SK-N-SH treated with all-trans-retinoic acid at 6 μM for 48 hours (cell line): Measurements from ENCODE around the gene PPM1K.

ENCODE experiments used
- ATAC-seq: fragments of 200-7000 bp; cut with Tn5 transposase; 3 replicates; pipeline ENCODE4 v1.9.1; 2020; ENCODE audit warnings: mild to moderate bottlenecking, moderate library complexity
- ARNTL ChIP-seq: fragments of 450-650 bp; formaldehyde crosslinking; IDR thresholded peaks from 2 replicates; pipeline ENCODE4 v1.5.0; 2020; ENCODE audit warnings: low read depth, mild to moderate bottlenecking, moderate library complexity, borderline replicate concordance
- BACH2 ChIP-seq: fragments of 250-450 bp; sonication (Bioruptor Pico); IDR thresholded peaks from 2 replicates; pipeline ENCODE4 v1.9.0; 2021; ENCODE audit warnings: mild to moderate bottlenecking, borderline replicate concordance
- CREB5 ChIP-seq: fragments of 250-450 bp; sonication (Bioruptor Pico); IDR thresholded peaks from 2 replicates; pipeline ENCODE4 v1.5.1; 2020; ENCODE audit warnings: low read depth, mild to moderate bottlenecking, moderate library complexity
- CSDC2 ChIP-seq: fragments of 250-450 bp; sonication (Bioruptor Pico); IDR thresholded peaks from 2 replicates; pipeline ENCODE4 v1.5.0; 2020; ENCODE audit warnings: mild to moderate bottlenecking, moderate library complexity
- ESRRG ChIP-seq: fragments of 250-450 bp; sonication (Bioruptor Pico); IDR thresholded peaks from 2 replicates; pipeline ENCODE4 v1.6.1; 2021; ENCODE audit warnings: mild to moderate bottlenecking
- GLIS3 ChIP-seq: fragments of 250-450 bp; sonication (Bioruptor Pico); IDR thresholded peaks from 2 replicates; pipeline ENCODE4 v1.5.0; 2020; ENCODE audit warnings: mild to moderate bottlenecking, moderate library complexity
- ISL1 ChIP-seq: fragments of 250-450 bp; sonication (Bioruptor Pico); IDR thresholded peaks from 2 replicates; pipeline ENCODE4 v2.1.2; 2022; ENCODE audit warnings: mild to moderate bottlenecking, moderate library complexity
- PATZ1 ChIP-seq: fragments of 250-450 bp; sonication (Bioruptor Pico); IDR thresholded peaks from 2 replicates; pipeline ENCODE4 v1.8.0; 2020; ENCODE audit warnings: mild to moderate bottlenecking, moderate library complexity, borderline replicate concordance
- POU6F1 ChIP-seq: fragments of 250-450 bp; sonication (Bioruptor Pico); IDR thresholded peaks from 2 replicates; pipeline ENCODE4 v1.8.0; 2021; ENCODE audit warnings: low read depth, mild to moderate bottlenecking, moderate library complexity, borderline replicate concordance
- PPARA ChIP-seq: fragments of 250-450 bp; sonication (Bioruptor Pico); IDR thresholded peaks from 2 replicates; pipeline ENCODE4 v1.5.0; 2020; ENCODE audit warnings: mild to moderate bottlenecking, borderline replicate concordance
- RARB ChIP-seq: fragments of 250-450 bp; sonication (Bioruptor Pico); IDR thresholded peaks from 2 replicates; pipeline ENCODE4 v1.8.0; 2021; ENCODE audit warnings: mild to moderate bottlenecking, moderate library complexity
- SNAI2 ChIP-seq: fragments of 250-450 bp; sonication (Bioruptor Pico); IDR thresholded peaks from 2 replicates; pipeline ENCODE4 v1.5.0; 2020; ENCODE audit warnings: mild to moderate bottlenecking, moderate library complexity
- TCF4 ChIP-seq: fragments of 250-450 bp; sonication (Bioruptor Pico); IDR thresholded peaks from 2 replicates; pipeline ENCODE4 v1.8.0; 2021; ENCODE audit warnings: mild to moderate bottlenecking, moderate library complexity, borderline replicate concordance
- TOX ChIP-seq: fragments of 250-450 bp; sonication (Bioruptor Pico); IDR thresholded peaks from 2 replicates; pipeline ENCODE4 v1.8.0; 2021; ENCODE audit warnings: mild to moderate bottlenecking, moderate library complexity, borderline replicate concordance
- TSHZ2 ChIP-seq: fragments of 250-450 bp; sonication (Bioruptor Pico); IDR thresholded peaks from 2 replicates; pipeline ENCODE4 v1.5.0; 2020; ENCODE audit warnings: mild to moderate bottlenecking, moderate library complexity
- ZC3H10 ChIP-seq: fragments of 250-450 bp; sonication (Bioruptor Pico); IDR thresholded peaks from 2 replicates; pipeline ENCODE4 v1.5.1; 2021; ENCODE audit warnings: mild to moderate bottlenecking, moderate library complexity
- ZFP3 ChIP-seq: fragments of 250-450 bp; sonication (Bioruptor Pico); IDR thresholded peaks from 2 replicates; pipeline ENCODE4 v1.5.0; 2020; ENCODE audit warnings: mild to moderate bottlenecking, moderate library complexity
- ZFP30 ChIP-seq: fragments of 450-650 bp; formaldehyde crosslinking; IDR thresholded peaks from 2 replicates; pipeline ENCODE4 v1.5.0; 2022; ENCODE audit warnings: mild to moderate bottlenecking, moderate library complexity
- ZNF565 ChIP-seq: fragments of 450-650 bp; formaldehyde crosslinking; conservative IDR thresholded peaks from 2 replicates; pipeline ENCODE4 v1.5.0; 2020; ENCODE audit warnings: low read depth, mild to moderate bottlenecking, moderate library complexity
- ZNF8 ChIP-seq: fragments of 450-650 bp; formaldehyde crosslinking; IDR thresholded peaks from 2 replicates; pipeline ENCODE4 v1.5.0; 2020; ENCODE audit warnings: mild to moderate bottlenecking, moderate library complexity

Gene PPM1K

GRCh38 chr4:88227734-88228133, 56.6 kb downstream of the PPM1K start:
- ATAC-seq = no peak

GRCh38 chr4:88226143-88226542, 58.2 kb downstream of the PPM1K start:
- no peak for ATAC-seq
- no peak for TF ChIP-seq ARNTL (CRISPR knock-in tag)
- no peak for TF ChIP-seq ZNF8 (CRISPR knock-in tag)
- no peak for TF ChIP-seq RARB
- TF ChIP-seq CSDC2 (CRISPR knock-in tag) = no peak
- TF ChIP-seq GLIS3 = no peak
- TF ChIP-seq SNAI2 (CRISPR knock-in tag) = no peak
- TF ChIP-seq ESRRG = no peak
- no peak for TF ChIP-seq ISL1 (CRISPR knock-in tag)
- TF ChIP-seq TCF4 (CRISPR knock-in tag) = no peak
- TF ChIP-seq TSHZ2 = no peak
- no peak for TF ChIP-seq CREB5 (CRISPR knock-in tag)
- no peak for TF ChIP-seq BACH2 (CRISPR knock-in tag)
- no peak for TF ChIP-seq POU6F1 (CRISPR knock-in tag)
- TF ChIP-seq TOX (CRISPR knock-in tag) = no peak
- TF ChIP-seq PPARA = no peak
- TF ChIP-seq ZFP3 = no peak

More at GRCh38 chr4:88227734-88228133, 56.6 kb downstream of the PPM1K start:
- TF ChIP-seq ESRRG (no peak), TCF4 (CRISPR knock-in tag) (no peak), ZC3H10 (CRISPR knock-in tag) (no peak), ARNTL (CRISPR knock-in tag) (no peak), BACH2 (CRISPR knock-in tag) (no peak), PPARA (no peak), TOX (CRISPR knock-in tag) (no peak), POU6F1 (CRISPR knock-in tag) (no peak), PATZ1 (CRISPR knock-in tag) (no peak), ZNF565 (CRISPR knock-in tag) (no peak), TSHZ2 (no peak), RARB (no peak), CSDC2 (CRISPR knock-in tag) (no peak), ZFP30 (CRISPR knock-in tag) (no peak)
